ENCODE data around the gene PHIP. TPM values are rescaled to one million over a fixed set of nuclear protein-coding genes. Genes with fewer than 3 reads are reported as not detected.
A peak's percentile ranks its signal among the peaks of the same experiment; 100 is the strongest.

Gene PHIP
- total and polyA plus RNA-seq, 2 of the 8 experiments (the other 6 are each of a cell fraction or from before 2014, with no cell fraction given) = 7.3 to 56.2 TPM

GRCh38 chr6:79076782-79077641, 1.0 kb downstream of the PHIP start (continued):
- TF ChIP-seq CHD7 (IDR thresholded peaks at IDR 0.05; ENCODE audit: insufficient replicate concordance, low read length) = peak; percentile 73
- TF ChIP-seq EGR1 (IDR thresholded peaks at IDR 0.05; ENCODE audit: borderline replicate concordance, low read depth, low read length) = no peak
- no peak for TF ChIP-seq ATF2 (IDR thresholded peaks at IDR 0.05; ENCODE audit: low read length)
- no peak for TF ChIP-seq SP4 (IDR thresholded peaks at IDR 0.05; ENCODE audit: low read length)
- no peak for TF ChIP-seq KDM4A (IDR thresholded peaks at IDR 0.05; ENCODE audit: low read depth, low read length, severe bottlenecking)
- TF ChIP-seq CEBPB (IDR thresholded peaks at IDR 0.05; ENCODE audit: low read depth, low read length) = no peak
- no peak for TF ChIP-seq GABPA (IDR thresholded peaks at IDR 0.05; ENCODE audit: borderline replicate concordance, insufficient read depth, low read length)
- TF ChIP-seq EZH2 (IDR thresholded peaks at IDR 0.05; ENCODE audit: low read depth, low read length, severe bottlenecking) = no peak

Data from H1 (cell line).